Nephron (organoid): ENCODE data around the gene DPPA5.
"Not testable (repeated sequence)": the region's sequence is repeated elsewhere in the genome, so short reads cannot be mapped to it uniquely, and the experiment has no call there.

ENCODE experiments used
- H3K27ac Mint-ChIP-seq, 3 experiments: 2 replicates each; pipeline ENCODE4 v1.8.0; 2020; ENCODE audit warnings: mixed read lengths in 3 of 3, mild to moderate bottlenecking in 2 of 3, moderate library complexity in 1 of 3
- H3K27me3 Mint-ChIP-seq: 2 replicates; pipeline ENCODE4 v1.8.0; 2021; ENCODE audit warnings: low read depth, mild to moderate bottlenecking, moderate library complexity, mixed read lengths
- H3K36me3 Mint-ChIP-seq: 2 replicates; pipeline ENCODE4 v1.8.0; 2020; ENCODE audit warnings: low read depth, mixed read lengths
- H3K4me1 Mint-ChIP-seq: 2 replicates; pipeline ENCODE4 v1.8.0; 2020; ENCODE audit warnings: mixed read lengths
- H3K4me3 Mint-ChIP-seq, 3 experiments: 2 replicates each; pipeline ENCODE4 v1.8.0; 2020; ENCODE audit warnings: mild to moderate bottlenecking in 3 of 3, mixed read lengths in 3 of 3, moderate library complexity in 2 of 3
- H3K9me3 Mint-ChIP-seq: 2 replicates; pipeline ENCODE4 v1.8.0; 2020; ENCODE audit warnings: mixed read lengths
- CTCF ChIP-seq, 3 experiments: fragments of 200-600 bp; sonication (generic); IDR thresholded peaks; one replicate each; pipeline ENCODE4 v1.5.0; 2021; ENCODE audit warnings: antibody characterized with exemption in 3 of 3; ENCODE audit not compliant: unreplicated experiment in 3 of 3

DPPA5 gene

DNA sequence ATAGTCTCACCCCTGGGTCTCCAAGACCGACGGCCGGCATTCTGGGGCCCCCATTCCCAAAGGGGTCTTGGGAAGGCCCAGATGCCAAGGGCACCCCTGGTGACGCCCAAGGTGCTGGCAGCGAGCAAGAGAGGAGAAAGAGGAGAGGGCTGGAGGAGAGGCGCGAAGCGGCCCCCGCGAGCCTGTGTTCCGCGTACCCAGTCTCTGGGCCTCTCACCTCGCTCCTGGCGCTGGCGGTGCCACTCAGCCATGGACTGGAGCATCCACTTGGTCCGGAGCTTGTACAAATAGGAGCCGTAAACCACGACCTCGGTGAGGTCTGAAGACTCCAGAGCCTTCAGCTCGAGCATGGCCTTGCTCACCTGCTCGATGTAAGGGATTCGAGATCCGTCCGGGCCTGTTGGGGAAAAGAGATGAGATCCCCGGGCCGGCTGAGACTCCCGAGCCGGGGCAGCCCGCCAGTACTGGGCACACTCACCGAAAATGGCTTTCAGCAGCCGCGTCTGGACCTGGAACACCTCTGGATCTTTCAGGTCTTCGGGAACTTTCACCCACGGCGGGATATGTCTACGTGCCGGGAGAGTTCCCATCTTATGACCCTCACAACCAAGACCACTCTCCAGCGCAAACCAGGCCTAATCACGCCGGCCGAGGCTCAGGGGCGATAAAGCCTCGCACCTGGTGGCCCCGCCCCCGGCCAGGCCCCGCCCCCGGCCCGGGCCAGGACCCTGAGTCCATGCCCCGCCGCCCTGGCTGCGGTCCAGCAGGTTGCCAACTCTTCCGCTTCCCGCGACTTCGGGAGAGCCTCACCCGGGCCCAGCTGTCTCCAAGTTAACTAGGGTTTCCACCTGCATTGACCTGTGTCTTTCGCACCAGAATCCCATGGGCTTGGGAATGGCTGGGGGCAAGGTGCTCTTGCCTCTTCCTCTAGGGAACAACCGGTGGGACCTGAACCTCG lies at the start of gene DPPA5:
Gene DPPA5, minus strand, starts transcription at position 641 of the 958 bp plus-strand sequence. Its CDS starts 51 bp downstream, at position 590.
- TF ChIP-seq CTCF (IDR thresholded peaks at IDR 0.05; ENCODE audit: unreplicated experiment in 3 of 3), result no peak
- Mint-ChIP-seq H3K9me3 (no peaks in the 10 kb centered on the region), H3K4me3 (no peak within 1 kb of the TSS), H3K4me1 (no peaks in the 10 kb centered on the region), H3K36me3 (no peaks in the 10 kb centered on the region), H3K27me3 (peaks cover 17% of the 10 kb centered on the region), H3K27ac (no peak within 1 kb of the TSS)

- no peak overlapping the region for H3K4me3 Mint-ChIP-seq
- no peaks in the 10 kb centered on the region for H3K27me3 Mint-ChIP-seq
- H3K4me1 Mint-ChIP-seq, result no peaks in the 10 kb centered on the region
- no peaks in the 10 kb centered on the region for H3K36me3 Mint-ChIP-seq
- H3K27ac Mint-ChIP-seq, result no peak overlapping the region
- H3K9me3 Mint-ChIP-seq, result no peaks in the 10 kb centered on the region
- TF ChIP-seq CTCF (IDR thresholded peaks at IDR 0.05; ENCODE audit: unreplicated experiment in 3 of 3), result no peak
These were observed 46.6 kb upstream of the DPPA5 start for GRCh38 chr6:73400656-73401055.

- no peaks in the 10 kb centered on the region for H3K36me3 Mint-ChIP-seq
- peaks cover 8% of the 10 kb centered on the region for H3K27me3 Mint-ChIP-seq
- no peak overlapping the region for H3K27ac Mint-ChIP-seq
- no peak overlapping the region for H3K4me3 Mint-ChIP-seq
- H3K4me1 Mint-ChIP-seq, result no peaks in the 10 kb centered on the region
- no peak for TF ChIP-seq CTCF (IDR thresholded peaks at IDR 0.05; ENCODE audit: unreplicated experiment in 3 of 3)
- no peaks in the 10 kb centered on the region for H3K9me3 Mint-ChIP-seq
These were observed 41.8 kb upstream of the DPPA5 start for GRCh38 chr6:73395875-73396274.

- no peaks in the 10 kb centered on the region for H3K9me3 Mint-ChIP-seq
- no peaks in the 10 kb centered on the region for H3K36me3 Mint-ChIP-seq
- peaks cover 8% of the 10 kb centered on the region for H3K27me3 Mint-ChIP-seq
These were observed 40.7 kb upstream of the DPPA5 start, which contains the start of gene DDX43 for GRCh38 chr6:73394577-73395354. TSS of gene DDX43 (plus strand) at chr6:73394828. CDS start at chr6:73394906, 78 bp downstream.

GRCh38 chr6:73393278-73393677 lies 39.2 kb upstream of the DPPA5 start:
- H3K27ac Mint-ChIP-seq, result no peak overlapping the region
- H3K4me3 Mint-ChIP-seq, result no peak overlapping the region
- no peaks in the 10 kb centered on the region for H3K9me3 Mint-ChIP-seq
- peaks cover 16% of the 10 kb centered on the region for H3K27me3 Mint-ChIP-seq
- TF ChIP-seq CTCF (IDR thresholded peaks at IDR 0.05; ENCODE audit: unreplicated experiment in 3 of 3), result no peak
- no peaks in the 10 kb centered on the region for H3K36me3 Mint-ChIP-seq
- no peaks in the 10 kb centered on the region for H3K4me1 Mint-ChIP-seq

More at GRCh38 chr6:73394577-73395354, 40.7 kb upstream of the DPPA5 start, which contains the start of gene DDX43:
- Mint-ChIP-seq H3K27ac (no peak within 1 kb of the TSS), H3K4me3 (no peak within 1 kb of the TSS), H3K4me1 (no peaks in the 10 kb centered on the region)
- TF ChIP-seq CTCF (IDR thresholded peaks at IDR 0.05; ENCODE audit: unreplicated experiment in 3 of 3), result no peak

DNA sequence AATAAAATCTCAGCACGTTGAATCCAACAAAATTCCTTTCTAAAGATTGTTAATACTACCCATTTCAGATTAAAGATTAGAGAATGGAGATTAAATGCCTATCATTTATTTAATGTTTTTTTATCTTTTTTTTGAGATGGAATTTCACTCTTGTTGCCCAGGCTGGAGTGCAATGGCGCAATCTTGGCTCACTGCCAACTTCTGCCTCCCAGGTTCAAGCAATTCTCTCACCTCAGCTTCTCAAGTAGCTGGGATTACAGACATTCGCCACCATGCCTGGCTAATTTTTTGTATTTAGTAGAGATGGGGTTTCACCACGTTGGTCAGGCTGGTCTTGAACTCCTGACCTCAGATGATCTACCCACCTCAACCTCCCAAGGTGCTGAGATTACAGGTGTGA lies 38.1 kb upstream of the DPPA5 start:
- H3K9me3 Mint-ChIP-seq, H3K4me1 Mint-ChIP-seq, H3K27ac Mint-ChIP-seq, H3K36me3 Mint-ChIP-seq, H3K4me3 Mint-ChIP-seq: not testable (repeated sequence)
- H3K27me3 Mint-ChIP-seq, result peaks cover 20% of the 10 kb centered on the region
